Thyroid gland (tissue), 4 donors: ENCODE data around the gene CDK13. TPM values are rescaled to one million over a fixed set of nuclear protein-coding genes. Genes with fewer than 3 reads are reported as not detected.

Experiments
- DNase-seq, 2 donors: peaks; one replicate each; pipeline ENCODE4 v3.0.0-alpha.2; 2019
- H3K27ac ChIP-seq, 3 donors: fragments of 200-600 bp; sonication (generic); 1 replicate in 2 of 3; 2 replicates in 1 of 3; pipeline ENCODE4 v1.5.1; 2016 to 2019; ENCODE audit warnings: mild to moderate bottlenecking in 1 of 3, moderate library complexity in 1 of 3
- H3K27me3 ChIP-seq: fragments of 200-600 bp; sonication (generic); one replicate; pipeline ENCODE4 v1.5.1; 2019
- H3K36me3 ChIP-seq, 2 donors: fragments of 200-600 bp; sonication (generic); one replicate each; pipeline ENCODE4 v1.5.1; 2016 to 2019
- H3K4me1 ChIP-seq, 2 donors: fragments of 200-600 bp; sonication (generic); one replicate each; pipeline ENCODE4 v1.5.1; 2017 to 2019
- H3K4me3 ChIP-seq, 3 donors: fragments of 200-600 bp; sonication (generic); replicated peaks in 1 of 3; 1 replicate in 2 of 3; 2 replicates in 1 of 3; pipeline ENCODE4 v1.5.1; 2016; ENCODE audit warnings: mild to moderate bottlenecking in 1 of 3
- H3K9me3 ChIP-seq: fragments of 200-600 bp; sonication (generic); one replicate; pipeline ENCODE4 v1.5.1; 2017
- CTCF ChIP-seq, 6 experiments: fragments of 200-600 bp in 3 of 6; fragments of 450-650 bp in 3 of 6; sonication (generic) in 3 of 6; IDR thresholded peaks; one replicate each; pipeline ENCODE4 v1.5.1; 2016 to 2019; ENCODE audit warnings: antibody characterized with exemption in 6 of 6, mild to moderate bottlenecking in 2 of 6, inconsistent platforms in 1 of 6, moderate library complexity in 1 of 6
- POLR2A ChIP-seq, 2 donors: fragments of 450-650 bp; IDR thresholded peaks; one replicate each; pipeline ENCODE4 v1.6.1; 2017; ENCODE audit warnings: antibody characterized with exemption in 2 of 2, mild to moderate bottlenecking in 2 of 2, moderate library complexity in 1 of 2
- WGBS, 2 donors: methylation state at CpG; one replicate each; pipeline ENCODE4 v1.1.5; 2017; 5-methylcytosine and 5-hydroxymethylcytosine counted together
- intact Hi-C: fragments of 100-400 bp; cut with DNase I; formaldehyde crosslinking; loops from one replicate; pipeline ENCODE4 v1.15.1; 2023
- total RNA-seq, 4 donors: library from RNA; depleted of rRNA; stranded (reverse); fragments of >200 nt; gene quantifications; one replicate each; pipeline ENCODE4 v1.2.3, GENCODE V29; 2016

The CDK13 gene
- total RNA-seq, 4 donors from 2014 or later: 131 to 191 (median 141) TPM

- H3K27me3 ChIP-seq: no peaks in the 10 kb centered on the region
- no peaks in the 10 kb centered on the region for H3K36me3 ChIP-seq
- H3K27ac ChIP-seq: no peak overlapping the region
- H3K4me3 ChIP-seq: no peak overlapping the region
- TF ChIP-seq POLR2A (IDR thresholded peaks at IDR 0.05): no peak
- TF ChIP-seq CTCF (IDR thresholded peaks at IDR 0.05): no peak
- no peaks in the 10 kb centered on the region for H3K9me3 ChIP-seq
- intact Hi-C loops: no loop called here
- WGBS, 2 donors: 78 to 80% methylated on average over 8 of the region's 8 CpGs
- peaks cover 29 to 31% of the 10 kb centered on the region in 2 donors for H3K4me1 ChIP-seq
- no peak for DNase-seq
Observed at GRCh38 chr7:39979406-39980073, 29.5 kb downstream of the CDK13 start.

GRCh38 chr7:39985398-39985918, 35.4 kb downstream of the CDK13 start:
- no peak overlapping the region for H3K4me3 ChIP-seq
- H3K36me3 ChIP-seq: no peaks in the 10 kb centered on the region
- 77 to 79% methylated on average over 4 of the region's 4 CpGs for WGBS, 2 donors
- TF ChIP-seq CTCF (IDR thresholded peaks at IDR 0.05) (no peak), POLR2A (IDR thresholded peaks at IDR 0.05) (no peak)
- H3K9me3 ChIP-seq: no peaks in the 10 kb centered on the region
- H3K4me1 ChIP-seq: peaks cover 27 to 32% of the 10 kb centered on the region in 2 donors
- no peak overlapping the region for H3K27ac ChIP-seq
- intact Hi-C loops: no loop called here
- no peak for DNase-seq
- no peaks in the 10 kb centered on the region for H3K27me3 ChIP-seq

DNA sequence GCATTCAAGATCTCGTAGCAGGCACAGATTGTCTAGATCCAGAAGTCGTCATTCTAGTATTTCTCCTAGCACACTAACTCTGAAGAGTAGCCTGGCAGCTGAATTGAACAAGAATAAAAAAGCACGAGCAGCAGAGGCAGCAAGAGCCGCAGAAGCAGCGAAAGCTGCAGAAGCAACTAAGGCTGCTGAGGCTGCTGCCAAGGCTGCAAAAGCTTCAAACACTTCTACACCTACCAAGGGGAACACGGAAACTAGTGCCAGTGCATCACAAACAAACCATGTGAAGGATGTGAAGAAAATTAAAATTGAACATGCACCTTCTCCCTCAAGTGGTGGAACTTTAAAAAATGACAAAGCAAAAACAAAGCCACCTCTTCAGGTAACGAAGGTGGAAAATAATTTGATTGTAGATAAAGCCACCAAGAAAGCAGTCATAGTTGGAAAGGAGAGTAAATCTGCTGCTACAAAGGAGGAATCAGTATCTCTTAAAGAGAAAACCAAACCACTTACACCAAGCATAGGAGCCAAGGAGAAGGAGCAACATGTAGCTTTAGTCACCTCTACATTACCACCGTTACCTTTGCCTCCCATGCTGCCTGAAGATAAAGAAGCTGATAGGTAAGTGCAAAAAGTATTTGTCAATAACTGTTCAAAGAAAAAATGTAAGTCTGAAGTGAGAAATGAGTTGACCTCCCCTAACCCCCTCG, 37.7 kb downstream of the CDK13 start:
- Histone ChIP-seq H3K4me3 (no peak overlapping the region), H3K4me1 (peaks cover 25 to 27% of the 10 kb centered on the region in 2 donors), H3K27ac (peak overlapping the region; percentile 31 to 49 (median 31)), H3K36me3 (no peaks in the 10 kb centered on the region), H3K9me3 (no peaks in the 10 kb centered on the region), H3K27me3 (no peaks in the 10 kb centered on the region)
- intact Hi-C loops: no loop called here
- peak in 1 of 6 experiments; percentile 26 for TF ChIP-seq CTCF (IDR thresholded peaks at IDR 0.05)
- peak in 1 of 2 donors; percentile 24 for TF ChIP-seq POLR2A (IDR thresholded peaks at IDR 0.05)
- DNase-seq: peak; percentile 76 to 79
- 42 to 50% methylated on average over 9 of the region's 9 CpGs for WGBS, 2 donors

- Histone ChIP-seq H3K4me3 (no peak overlapping the region), H3K36me3 (no peaks in the 10 kb centered on the region), H3K4me1 (no peaks in the 10 kb centered on the region), H3K9me3 (no peaks in the 10 kb centered on the region), H3K27me3 (no peaks in the 10 kb centered on the region), H3K27ac (no peak overlapping the region)
- TF ChIP-seq POLR2A (IDR thresholded peaks at IDR 0.05): no peak
- TF ChIP-seq CTCF (IDR thresholded peaks at IDR 0.05): no peak
- intact Hi-C loops: no loop called here
- 91% methylated on average over 6 of the region's 6 CpGs for WGBS, 2 donors
- DNase-seq: no peak
Observed at GRCh38 chr7:40000734-40001315, 50.8 kb downstream of the CDK13 start.
